IMR-90 (cell line): ENCODE measurements around the gene PPM1L. TPM values are rescaled to one million over a fixed set of nuclear protein-coding genes. Genes with fewer than 3 reads are reported as not detected.

Experiments used
- ATAC-seq: fragments of 200-7000 bp; cut with Tn5 transposase; 2 replicates; pipeline ENCODE4 v1.9.1; 2020; ENCODE audit warnings: low read depth, mild to moderate bottlenecking, moderate library complexity
- BruUV-seq: library from RNA; stranded (reverse); fragments of 400-500 nt; replicated peaks from 2 replicates; lab custom pipeline; 2021; lab: Mats Ljungman, UMichigan
- CTCF ChIA-PET: fragments of 300-600 bp; formaldehyde crosslinking; extraction: SDS; loops from one replicate; lab custom pipeline; 2021; ENCODE audit warnings: antibody characterized with exemption; lab: Yijun Ruan, JAX
- POLR2A ChIA-PET: fragments of 300-600 bp; sonication (Branson Sonifier 250); formaldehyde crosslinking; loops from one replicate; lab custom pipeline; 2022; ENCODE audit warnings: antibody characterized with exemption; ENCODE audit not compliant: unreplicated experiment; lab: Charles Lee
- DNase-seq: peaks from one replicate; pipeline ENCODE4 v3.0.0; 2013
- H2AFZ ChIP-seq: replicated peaks from 2 replicates; pipeline ENCODE3; 2013; ENCODE audit warnings: low read length, mild to moderate bottlenecking; ENCODE audit not compliant: poor library complexity
- H2AK5ac ChIP-seq: 2 replicates; pipeline ENCODE4 v1.6.1; 2013; ENCODE audit warnings: low read depth, low read length, inconsistent platforms
- H2AK9ac ChIP-seq: replicated peaks from 2 replicates; pipeline ENCODE3; 2013; ENCODE audit warnings: mild to moderate bottlenecking, low read depth, low read length, moderate library complexity; ENCODE audit not compliant: poor library complexity
- H2BK120ac ChIP-seq: 2 replicates; pipeline ENCODE4 v1.6.1; 2013; ENCODE audit warnings: low read depth, low read length, inconsistent platforms
- H2BK15ac ChIP-seq: 3 replicates; pipeline ENCODE4 v1.6.1; 2013; ENCODE audit warnings: low read depth, low read length, inconsistent platforms
- H2BK20ac ChIP-seq: 2 replicates; pipeline ENCODE4 v1.6.1; 2013; ENCODE audit warnings: low read depth, mild to moderate bottlenecking, inconsistent platforms, low read length, moderate library complexity
- H2BK5ac ChIP-seq: 2 replicates; pipeline ENCODE4 v1.6.1; 2013; ENCODE audit warnings: mild to moderate bottlenecking, low read depth, low read length, inconsistent platforms; ENCODE audit not compliant: poor library complexity, severe bottlenecking
- H3K14ac ChIP-seq: replicated peaks from 2 replicates; pipeline ENCODE4 v1.6.1; 2013; ENCODE audit warnings: low read depth, low read length, inconsistent platforms
- H3K18ac ChIP-seq: 2 replicates; pipeline ENCODE4 v1.6.1; 2013; ENCODE audit warnings: low read depth, low read length, control low read depth
- H3K23ac ChIP-seq: 2 replicates; pipeline ENCODE4 v1.6.1; 2013; ENCODE audit warnings: low read depth, low read length, inconsistent platforms
- H3K27ac ChIP-seq: 2 replicates; pipeline ENCODE4 v1.5.1; 2013; ENCODE audit warnings: mild to moderate bottlenecking, control low read depth, low read length; ENCODE audit not compliant: insufficient read depth
- H3K27me3 ChIP-seq: 2 replicates; pipeline ENCODE4 v1.6.1; 2013; ENCODE audit warnings: low read length; ENCODE audit not compliant: control insufficient read depth, insufficient read depth
- H3K36me3 ChIP-seq: 2 replicates; pipeline ENCODE4 v1.6.1; 2013; ENCODE audit warnings: low read length, mixed read lengths; ENCODE audit not compliant: control insufficient read depth, insufficient read depth
- H3K4ac ChIP-seq: 2 replicates; pipeline ENCODE4 v1.6.1; 2013; ENCODE audit warnings: low read depth, low read length, inconsistent platforms
- H3K4me1 ChIP-seq: 2 replicates; pipeline ENCODE4 v1.6.1; 2013; ENCODE audit warnings: low read length, mixed read lengths; ENCODE audit not compliant: control insufficient read depth, insufficient read depth
- H3K4me2 ChIP-seq: 2 replicates; pipeline ENCODE4 v1.6.1; 2013; ENCODE audit warnings: low read depth, mild to moderate bottlenecking, control low read depth, low read length, moderate library complexity
- H3K4me3 ChIP-seq: 2 replicates; pipeline ENCODE4 v1.5.1; 2013; ENCODE audit warnings: low read depth, mild to moderate bottlenecking, control low read depth, low read length, moderate library complexity; ENCODE audit not compliant: insufficient read depth
- H3K56ac ChIP-seq: 2 replicates; pipeline ENCODE4 v1.6.1; 2013; ENCODE audit warnings: low read length, inconsistent platforms; ENCODE audit not compliant: insufficient read depth; ENCODE audit errors: extremely low read depth
- H3K79me1 ChIP-seq, 2 experiments: 2 replicates each; pipeline ENCODE4 v1.6.1; 2013; ENCODE audit warnings: low read length in 2 of 2, inconsistent platforms in 1 of 2, low read depth in 1 of 2
- H3K9ac ChIP-seq: 2 replicates; pipeline ENCODE4 v1.6.1; 2013; ENCODE audit warnings: low read depth, low read length, control low read depth
- H3K9me1 ChIP-seq: 2 replicates; pipeline ENCODE4 v1.6.1; 2013; ENCODE audit warnings: low read length, inconsistent platforms; ENCODE audit not compliant: insufficient read depth
- H3K9me3 ChIP-seq: 2 replicates; pipeline ENCODE4 v1.6.1; 2013; ENCODE audit warnings: low read length; ENCODE audit not compliant: control insufficient read depth, insufficient read depth
- H4K20me1 ChIP-seq: 2 replicates; pipeline ENCODE4 v1.6.1; 2013; ENCODE audit warnings: low read length, inconsistent platforms; ENCODE audit not compliant: insufficient read depth
- H4K5ac ChIP-seq: 2 replicates; pipeline ENCODE4 v1.6.1; 2013; ENCODE audit warnings: mild to moderate bottlenecking, low read depth, low read length, control low read depth
- H4K8ac ChIP-seq, 2 experiments: 2 replicates each; pipeline ENCODE4 v1.6.1; 2013; ENCODE audit warnings: low read depth in 2 of 2, low read length in 2 of 2, control low read depth in 1 of 2, inconsistent platforms in 1 of 2
- H4K91ac ChIP-seq: 2 replicates; pipeline ENCODE4 v1.6.1; 2013; ENCODE audit warnings: low read depth, low read length, inconsistent platforms; ENCODE audit not compliant: insufficient read depth
- BHLHE40 ChIP-seq: fragments of 150-350 bp; IDR thresholded peaks from 2 replicates; pipeline ENCODE4 v1.6.1; 2016; ENCODE audit warnings: mild to moderate bottlenecking, low read depth, low read length
- CEBPB ChIP-seq: IDR thresholded peaks from 2 replicates; pipeline ENCODE4 v1.6.1; 2012; ENCODE audit warnings: low read depth, low read length, improper control_type of control experiment
- CHD1 ChIP-seq: IDR thresholded peaks from 2 replicates; pipeline ENCODE4 v1.6.1; 2012; ENCODE audit warnings: low read depth, low read length, improper control_type of control experiment
- FOS ChIP-seq: fragments of 150-350 bp; IDR thresholded peaks from 2 replicates; pipeline ENCODE4 v1.6.1; 2016; ENCODE audit warnings: low read depth, low read length
- MAFK ChIP-seq: IDR thresholded peaks from 2 replicates; pipeline ENCODE4 v1.6.1; 2012; ENCODE audit warnings: low read depth, low read length, improper control_type of control experiment
- MAZ ChIP-seq: IDR thresholded peaks from 2 replicates; pipeline ENCODE4 v1.6.1; 2012; ENCODE audit warnings: low read depth, mild to moderate bottlenecking, low read length, improper control_type of control experiment, moderate library complexity, borderline replicate concordance
- MXI1 ChIP-seq: IDR thresholded peaks from 2 replicates; pipeline ENCODE4 v1.6.1; 2012; ENCODE audit warnings: low read depth, mild to moderate bottlenecking, low read length, moderate library complexity, borderline replicate concordance
- NFE2L2 ChIP-seq: fragments of 150-350 bp; IDR thresholded peaks from 2 replicates; pipeline ENCODE4 v1.6.1; 2016; ENCODE audit warnings: low read depth, mild to moderate bottlenecking, low read length
- POLR2A ChIP-seq: IDR thresholded peaks from 2 replicates; pipeline ENCODE4 v1.6.1; 2012; ENCODE audit warnings: mild to moderate bottlenecking, low read depth, low read length
- RAD21 ChIP-seq: IDR thresholded peaks from 2 replicates; pipeline ENCODE4 v1.6.1; 2012; ENCODE audit warnings: low read length, improper control_type of control experiment
- RCOR1 ChIP-seq: IDR thresholded peaks from 2 replicates; pipeline ENCODE4 v1.6.1; 2012; ENCODE audit warnings: mild to moderate bottlenecking, low read length, improper control_type of control experiment; ENCODE audit not compliant: insufficient replicate concordance
- RFX5 ChIP-seq: IDR thresholded peaks from 2 replicates; pipeline ENCODE4 v1.8.0; 2012; ENCODE audit warnings: low read depth, mild to moderate bottlenecking, low read length, moderate library complexity
- SMC3 ChIP-seq: fragments of 150-350 bp; IDR thresholded peaks from 2 replicates; pipeline ENCODE4 v1.6.1; 2016; ENCODE audit warnings: low read depth, mild to moderate bottlenecking, antibody characterized with exemption, low read length, moderate library complexity
- WGBS, 2 experiments: methylation state at CpG; one replicate each; pipeline versions ENCODE4 v1.1.5 to v1.1.7; 2013; ENCODE audit warnings: missing lambda C conversion rate in 2 of 2; ENCODE audit not compliant: insufficient read length in 1 of 2; ENCODE audit errors: extremely low coverage in 2 of 2; 5-methylcytosine and 5-hydroxymethylcytosine counted together
- dilution Hi-C: fragments of 300-500 bp; cut with HindIII; formaldehyde crosslinking; loops from one replicate; pipeline ENCODE4 v1.14.3; 2018; ENCODE audit warnings: low sequenced_read_pairs; ENCODE audit not compliant: unreplicated experiment
- in situ Hi-C: fragments of 300-500 bp; cut with MboI; formaldehyde crosslinking; loops from 3 replicates; pipeline ENCODE4 v1.14.3; 2019; ENCODE audit warnings: low sequenced_read_pairs, inconsistent platforms, mixed read lengths
- intact Hi-C: fragments of 100-400 bp; cut with micrococcal nuclease; formaldehyde crosslinking; loops from 2 replicates; pipeline ENCODE4 v1.10.0; 2022
- polyA plus RNA-seq, 3 experiments: library from polyadenylated mRNA; depleted of rRNA; stranded (reverse); fragments of >200 nt; gene quantifications; 2 replicates each; pipeline ENCODE4 v1.2.3, GENCODE V29; 2012; ENCODE audit warnings: low replicate concordance in 1 of 3
- total RNA-seq: library from RNA; depleted of rRNA; stranded (reverse); fragments of >200 nt; gene quantifications from 2 replicates; pipeline ENCODE4 v1.2.3, GENCODE V29; 2012
- TF ChIP-seq, protein P1 (sequence below): fragments of 150-350 bp; IDR thresholded peaks from 2 replicates; pipeline ENCODE4 v1.6.1; 2017; ENCODE audit warnings: mild to moderate bottlenecking, antibody characterized with exemption, low read length, low read depth
- TF ChIP-seq, protein P2 (sequence below): conservative IDR thresholded peaks from 2 replicates; pipeline ENCODE4 v1.5.1; 2012; ENCODE audit warnings: mild to moderate bottlenecking, low read depth, low read length, improper control_type of control experiment
- TF ChIP-seq, protein P3 (sequence below): fragments of 150-350 bp; IDR thresholded peaks from 2 replicates; pipeline ENCODE4 v1.6.1; 2016; ENCODE audit warnings: low read depth, mild to moderate bottlenecking, low read length, moderate library complexity, borderline replicate concordance

Gene PPM1L
- total and polyA plus RNA-seq, 2 of the 4 experiments (the other 2 are of a cell fraction): 0.14 to 0.18 TPM

DNA sequence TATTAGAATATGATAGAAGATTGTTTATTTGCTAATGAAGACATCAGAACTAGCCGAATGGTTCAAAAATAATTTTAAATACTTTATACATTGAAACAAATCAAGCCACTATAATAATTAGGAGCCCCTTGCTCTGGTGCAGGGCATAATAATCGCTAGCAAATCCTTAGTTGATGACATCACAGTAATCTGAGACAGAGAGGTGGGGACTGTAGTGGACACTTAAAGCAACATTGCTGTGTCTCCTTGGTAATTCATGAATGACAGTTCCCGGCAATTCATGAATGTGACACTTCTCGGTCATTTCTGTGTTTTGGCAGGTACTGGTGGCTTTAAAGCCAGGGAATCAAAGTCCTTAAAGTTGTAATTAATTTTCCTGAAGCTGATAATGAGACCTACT is 114.3 kb downstream of the PPM1L start:
- Histone ChIP-seq H4K20me1 (no peaks in the 10 kb centered on the region), H3K79me1 (no peaks in the 10 kb centered on the region), H3K9me3 (no peaks in the 10 kb centered on the region), H3K36me3 (no peaks in the 10 kb centered on the region), H3K4ac (no peak overlapping the region), H4K91ac (no peak overlapping the region), H2AK9ac (no peak overlapping the region), H2BK5ac (no peak overlapping the region), H3K9me1 (no peaks in the 10 kb centered on the region), H4K8ac (no peak overlapping the region), H2BK20ac (no peak overlapping the region), H3K56ac (no peak overlapping the region), H3K4me2 (no peak overlapping the region), H3K4me3 (no peak overlapping the region), H3K9ac (no peak overlapping the region), H2BK15ac (no peak overlapping the region), H3K27ac (no peak overlapping the region), H4K5ac (no peak overlapping the region), H3K18ac (no peak overlapping the region), H2BK120ac (no peak overlapping the region), H3K4me1 (no peaks in the 10 kb centered on the region), H3K23ac (no peak overlapping the region), H2AFZ (no peak overlapping the region), H3K27me3 (no peaks in the 10 kb centered on the region), H3K14ac (no peak overlapping the region), H2AK5ac (no peak overlapping the region)
- intact Hi-C loops (no loop called here), in situ Hi-C loops (no loop called here), dilution Hi-C loops (no loop called here)
- no peak for ATAC-seq
- BruUV-seq: no TSS peak
- DNase-seq: no peak
- TF ChIP-seq SMC3 (no peak), CEBPB (no peak), BHLHE40 (no peak), CHD1 (no peak), MAZ (no peak), MAFK (no peak), POLR2A (no peak), NFE2L2 (no peak), RAD21 (no peak), MXI1 (no peak), FOS (no peak), RCOR1 (no peak), RFX5 (no peak)
- TF ChIP-seq, protein P1, sequence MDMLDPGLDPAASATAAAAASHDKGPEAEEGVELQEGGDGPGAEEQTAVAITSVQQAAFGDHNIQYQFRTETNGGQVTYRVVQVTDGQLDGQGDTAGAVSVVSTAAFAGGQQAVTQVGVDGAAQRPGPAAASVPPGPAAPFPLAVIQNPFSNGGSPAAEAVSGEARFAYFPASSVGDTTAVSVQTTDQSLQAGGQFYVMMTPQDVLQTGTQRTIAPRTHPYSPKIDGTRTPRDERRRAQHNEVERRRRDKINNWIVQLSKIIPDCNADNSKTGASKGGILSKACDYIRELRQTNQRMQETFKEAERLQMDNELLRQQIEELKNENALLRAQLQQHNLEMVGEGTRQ: no peak
- TF ChIP-seq, protein P2, sequence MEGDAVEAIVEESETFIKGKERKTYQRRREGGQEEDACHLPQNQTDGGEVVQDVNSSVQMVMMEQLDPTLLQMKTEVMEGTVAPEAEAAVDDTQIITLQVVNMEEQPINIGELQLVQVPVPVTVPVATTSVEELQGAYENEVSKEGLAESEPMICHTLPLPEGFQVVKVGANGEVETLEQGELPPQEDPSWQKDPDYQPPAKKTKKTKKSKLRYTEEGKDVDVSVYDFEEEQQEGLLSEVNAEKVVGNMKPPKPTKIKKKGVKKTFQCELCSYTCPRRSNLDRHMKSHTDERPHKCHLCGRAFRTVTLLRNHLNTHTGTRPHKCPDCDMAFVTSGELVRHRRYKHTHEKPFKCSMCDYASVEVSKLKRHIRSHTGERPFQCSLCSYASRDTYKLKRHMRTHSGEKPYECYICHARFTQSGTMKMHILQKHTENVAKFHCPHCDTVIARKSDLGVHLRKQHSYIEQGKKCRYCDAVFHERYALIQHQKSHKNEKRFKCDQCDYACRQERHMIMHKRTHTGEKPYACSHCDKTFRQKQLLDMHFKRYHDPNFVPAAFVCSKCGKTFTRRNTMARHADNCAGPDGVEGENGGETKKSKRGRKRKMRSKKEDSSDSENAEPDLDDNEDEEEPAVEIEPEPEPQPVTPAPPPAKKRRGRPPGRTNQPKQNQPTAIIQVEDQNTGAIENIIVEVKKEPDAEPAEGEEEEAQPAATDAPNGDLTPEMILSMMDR: no peak
- TF ChIP-seq, protein P3, sequence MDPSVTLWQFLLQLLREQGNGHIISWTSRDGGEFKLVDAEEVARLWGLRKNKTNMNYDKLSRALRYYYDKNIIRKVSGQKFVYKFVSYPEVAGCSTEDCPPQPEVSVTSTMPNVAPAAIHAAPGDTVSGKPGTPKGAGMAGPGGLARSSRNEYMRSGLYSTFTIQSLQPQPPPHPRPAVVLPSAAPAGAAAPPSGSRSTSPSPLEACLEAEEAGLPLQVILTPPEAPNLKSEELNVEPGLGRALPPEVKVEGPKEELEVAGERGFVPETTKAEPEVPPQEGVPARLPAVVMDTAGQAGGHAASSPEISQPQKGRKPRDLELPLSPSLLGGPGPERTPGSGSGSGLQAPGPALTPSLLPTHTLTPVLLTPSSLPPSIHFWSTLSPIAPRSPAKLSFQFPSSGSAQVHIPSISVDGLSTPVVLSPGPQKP: no peak
- WGBS, 2 experiments: no CpG with 5 or more reads among the region's 4 CpGs
- ChIA-PET POLR2A (no interaction called here), CTCF (no interaction called here)
